Ishikawa (cell line): ENCODE measurements around the gene HPRT1.
A peak's percentile ranks its signal among the peaks of the same experiment; 100 is the strongest.

Experiments used
- CEBPB ChIP-seq: IDR thresholded peaks from 2 replicates; pipeline ENCODE4 v1.6.1; 2012
- CREB1 ChIP-seq: IDR thresholded peaks from 2 replicates; pipeline ENCODE4 v1.6.1; 2012; ENCODE audit warnings: low read depth
- EGR1 ChIP-seq: IDR thresholded peaks from 2 replicates; pipeline ENCODE4 v1.6.1; 2012
- EP300 ChIP-seq: IDR thresholded peaks from 2 replicates; pipeline ENCODE4 v1.6.1; 2012; ENCODE audit warnings: borderline replicate concordance
- FOXM1 ChIP-seq: IDR thresholded peaks from 2 replicates; pipeline ENCODE4 v1.6.1; 2012; ENCODE audit warnings: low read depth, borderline replicate concordance
- NFIC ChIP-seq: IDR thresholded peaks from 2 replicates; pipeline ENCODE4 v1.6.1; 2012
- RAD21 ChIP-seq: IDR thresholded peaks from 2 replicates; pipeline ENCODE4 v1.6.1; 2012; ENCODE audit warnings: low read depth
- TAF1 ChIP-seq: IDR thresholded peaks from 2 replicates; pipeline ENCODE4 v1.6.1; 2012; ENCODE audit warnings: low read depth, mild to moderate bottlenecking
- TCF12 ChIP-seq: IDR thresholded peaks from 2 replicates; pipeline ENCODE4 v1.6.1; 2012; ENCODE audit warnings: low read depth
- TEAD4 ChIP-seq: IDR thresholded peaks from 2 replicates; pipeline ENCODE4 v1.6.1; 2012
- YY1 ChIP-seq: IDR thresholded peaks from 2 replicates; pipeline ENCODE4 v1.6.1; 2012; ENCODE audit warnings: low read depth
- ZBTB7A ChIP-seq: IDR thresholded peaks from 2 replicates; pipeline ENCODE4 v1.6.1; 2012; ENCODE audit warnings: low read depth
- TF ChIP-seq, protein P1 (sequence below): IDR thresholded peaks from 2 replicates; pipeline ENCODE4 v1.6.1; 2012
- TF ChIP-seq, protein P2 (sequence below): IDR thresholded peaks from 2 replicates; pipeline ENCODE4 v1.6.1; 2012
- TF ChIP-seq, protein P3 (sequence below): IDR thresholded peaks from 2 replicates; pipeline ENCODE4 v1.6.1; 2012; ENCODE audit warnings: low read depth, mild to moderate bottlenecking

Gene HPRT1

DNA sequence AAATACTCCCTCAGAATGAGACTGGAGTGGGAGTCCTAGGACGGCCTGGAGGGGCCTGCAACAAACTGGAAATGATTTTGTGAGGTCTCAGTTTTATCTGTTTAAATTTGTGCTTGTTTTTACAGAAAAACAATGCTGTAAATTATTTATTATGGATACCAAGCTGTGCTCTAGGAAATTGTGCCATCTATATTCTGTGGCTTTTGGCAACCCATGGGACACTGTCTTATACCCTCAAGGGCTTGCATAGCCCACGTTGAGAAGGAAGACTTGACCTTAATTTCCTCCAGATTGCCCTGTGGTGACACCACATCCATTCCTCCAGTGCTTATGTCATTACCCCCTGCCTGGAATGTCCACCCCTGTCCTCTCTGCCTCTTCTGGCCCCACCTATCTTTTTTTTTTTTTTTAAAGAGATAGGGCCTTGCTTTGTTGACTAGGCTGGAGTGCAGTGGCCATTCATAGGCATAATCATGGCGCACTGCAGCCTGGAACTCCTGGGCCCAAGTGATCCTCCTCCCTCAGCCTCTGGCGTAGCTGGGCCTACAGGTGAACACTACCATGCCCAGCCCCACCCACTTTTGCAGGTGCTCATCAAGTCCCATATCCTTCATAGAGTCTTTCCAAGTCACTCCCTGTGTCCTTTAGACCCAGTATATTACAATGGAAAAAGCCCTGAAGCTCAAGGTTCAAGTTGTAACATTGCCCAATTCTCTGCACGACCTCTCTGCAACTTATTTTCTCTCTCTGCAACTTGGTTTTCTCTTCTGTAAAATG is 77.4 kb downstream of the HPRT1 start:
- TF ChIP-seq NFIC = no peak
- no peak for TF ChIP-seq RAD21
- no peak for TF ChIP-seq CEBPB
- TF ChIP-seq, protein P1, sequence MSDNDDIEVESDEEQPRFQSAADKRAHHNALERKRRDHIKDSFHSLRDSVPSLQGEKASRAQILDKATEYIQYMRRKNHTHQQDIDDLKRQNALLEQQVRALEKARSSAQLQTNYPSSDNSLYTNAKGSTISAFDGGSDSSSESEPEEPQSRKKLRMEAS = no peak
- TF ChIP-seq TEAD4 = 0 out of 2 replicates have a peak, but pooled peaks have one; percentile 45
- TF ChIP-seq, protein P2, sequence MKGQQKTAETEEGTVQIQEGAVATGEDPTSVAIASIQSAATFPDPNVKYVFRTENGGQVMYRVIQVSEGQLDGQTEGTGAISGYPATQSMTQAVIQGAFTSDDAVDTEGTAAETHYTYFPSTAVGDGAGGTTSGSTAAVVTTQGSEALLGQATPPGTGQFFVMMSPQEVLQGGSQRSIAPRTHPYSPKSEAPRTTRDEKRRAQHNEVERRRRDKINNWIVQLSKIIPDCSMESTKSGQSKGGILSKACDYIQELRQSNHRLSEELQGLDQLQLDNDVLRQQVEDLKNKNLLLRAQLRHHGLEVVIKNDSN = no peak
- no peak for TF ChIP-seq EP300

DNA sequence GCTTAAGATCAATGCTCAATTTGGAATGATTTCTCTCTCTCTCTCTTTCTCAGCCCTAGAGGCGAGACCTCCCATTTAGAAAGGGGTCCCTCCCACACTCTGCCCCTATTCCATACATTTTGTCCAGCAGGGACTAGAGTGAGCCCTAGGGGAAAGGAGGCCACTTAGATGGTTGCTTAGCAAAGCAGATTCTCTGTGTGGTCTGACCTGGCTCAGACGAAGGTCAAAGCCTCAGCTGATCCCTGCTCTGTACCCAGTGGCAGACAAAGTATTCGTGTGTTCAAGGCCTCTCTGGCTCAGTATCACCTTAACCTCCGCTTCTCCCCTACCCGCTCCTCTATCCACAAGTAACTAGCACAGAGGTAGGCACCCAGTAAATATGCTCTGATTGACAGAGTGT is 78.4 kb downstream of the HPRT1 start:
- TF ChIP-seq ZBTB7A (no peak), YY1 (no peak), RAD21 (no peak), FOXM1 (no peak), NFIC (no peak), CEBPB (no peak), EGR1 (no peak), TAF1 (no peak), CREB1 (no peak)
- TF ChIP-seq, protein P1 = no peak
- TF ChIP-seq, protein P2 = no peak

DNA sequence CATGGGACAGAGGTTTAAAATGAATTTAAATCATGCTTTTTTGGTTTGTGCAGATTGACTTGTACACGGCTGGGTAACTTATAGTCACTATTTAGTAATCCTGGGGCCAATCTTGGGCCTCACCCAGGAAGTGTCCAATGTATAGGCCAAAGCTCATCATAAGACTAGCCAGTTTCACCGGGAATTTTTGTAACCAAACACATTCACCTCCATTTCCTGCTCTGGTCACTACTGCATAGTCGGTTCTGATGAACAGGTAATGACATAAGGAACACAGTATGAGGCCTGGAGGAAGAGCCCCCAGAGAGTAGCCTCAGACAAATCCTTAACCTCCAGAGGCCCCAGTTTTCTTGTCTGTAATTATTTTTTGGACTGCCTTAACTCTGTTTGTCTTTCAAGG is 81.9 kb downstream of the HPRT1 start:
- TF ChIP-seq YY1 (no peak), TCF12 (no peak), CREB1 (no peak), TAF1 (no peak), TEAD4 (no peak), RAD21 (no peak), NFIC (no peak), EP300 (no peak), EGR1 (no peak), CEBPB (no peak), FOXM1 (no peak), ZBTB7A (no peak)
- TF ChIP-seq, protein P2 = no peak
- TF ChIP-seq, protein P3, sequence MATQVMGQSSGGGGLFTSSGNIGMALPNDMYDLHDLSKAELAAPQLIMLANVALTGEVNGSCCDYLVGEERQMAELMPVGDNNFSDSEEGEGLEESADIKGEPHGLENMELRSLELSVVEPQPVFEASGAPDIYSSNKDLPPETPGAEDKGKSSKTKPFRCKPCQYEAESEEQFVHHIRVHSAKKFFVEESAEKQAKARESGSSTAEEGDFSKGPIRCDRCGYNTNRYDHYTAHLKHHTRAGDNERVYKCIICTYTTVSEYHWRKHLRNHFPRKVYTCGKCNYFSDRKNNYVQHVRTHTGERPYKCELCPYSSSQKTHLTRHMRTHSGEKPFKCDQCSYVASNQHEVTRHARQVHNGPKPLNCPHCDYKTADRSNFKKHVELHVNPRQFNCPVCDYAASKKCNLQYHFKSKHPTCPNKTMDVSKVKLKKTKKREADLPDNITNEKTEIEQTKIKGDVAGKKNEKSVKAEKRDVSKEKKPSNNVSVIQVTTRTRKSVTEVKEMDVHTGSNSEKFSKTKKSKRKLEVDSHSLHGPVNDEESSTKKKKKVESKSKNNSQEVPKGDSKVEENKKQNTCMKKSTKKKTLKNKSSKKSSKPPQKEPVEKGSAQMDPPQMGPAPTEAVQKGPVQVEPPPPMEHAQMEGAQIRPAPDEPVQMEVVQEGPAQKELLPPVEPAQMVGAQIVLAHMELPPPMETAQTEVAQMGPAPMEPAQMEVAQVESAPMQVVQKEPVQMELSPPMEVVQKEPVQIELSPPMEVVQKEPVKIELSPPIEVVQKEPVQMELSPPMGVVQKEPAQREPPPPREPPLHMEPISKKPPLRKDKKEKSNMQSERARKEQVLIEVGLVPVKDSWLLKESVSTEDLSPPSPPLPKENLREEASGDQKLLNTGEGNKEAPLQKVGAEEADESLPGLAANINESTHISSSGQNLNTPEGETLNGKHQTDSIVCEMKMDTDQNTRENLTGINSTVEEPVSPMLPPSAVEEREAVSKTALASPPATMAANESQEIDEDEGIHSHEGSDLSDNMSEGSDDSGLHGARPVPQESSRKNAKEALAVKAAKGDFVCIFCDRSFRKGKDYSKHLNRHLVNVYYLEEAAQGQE = no peak
- TF ChIP-seq, protein P1 = no peak

DNA sequence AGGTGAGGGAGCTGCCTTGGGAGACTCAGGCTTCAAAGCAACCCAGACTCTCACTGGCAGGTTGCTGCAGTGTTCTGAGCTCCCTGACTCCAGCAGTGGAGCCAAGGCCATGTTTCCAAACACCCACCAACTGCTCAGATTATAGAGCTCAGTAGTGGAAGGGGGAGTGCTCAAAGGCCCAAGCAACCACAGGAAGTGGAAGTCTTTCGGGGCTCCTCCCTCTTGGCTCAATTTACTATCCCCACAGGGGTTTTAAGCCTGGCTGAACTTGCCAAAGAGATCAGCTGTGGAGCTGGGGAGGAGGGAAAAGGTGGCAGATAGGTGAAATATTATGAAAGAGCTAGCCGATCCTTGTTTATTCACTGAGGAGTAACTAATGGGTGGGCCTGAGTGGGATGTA is 82.5 kb downstream of the HPRT1 start:
- TF ChIP-seq, protein P1 = no peak
- TF ChIP-seq, protein P3 = no peak
- TF ChIP-seq EGR1 (no peak), ZBTB7A (no peak), NFIC (peak; percentile 64), TAF1 (no peak)

DNA sequence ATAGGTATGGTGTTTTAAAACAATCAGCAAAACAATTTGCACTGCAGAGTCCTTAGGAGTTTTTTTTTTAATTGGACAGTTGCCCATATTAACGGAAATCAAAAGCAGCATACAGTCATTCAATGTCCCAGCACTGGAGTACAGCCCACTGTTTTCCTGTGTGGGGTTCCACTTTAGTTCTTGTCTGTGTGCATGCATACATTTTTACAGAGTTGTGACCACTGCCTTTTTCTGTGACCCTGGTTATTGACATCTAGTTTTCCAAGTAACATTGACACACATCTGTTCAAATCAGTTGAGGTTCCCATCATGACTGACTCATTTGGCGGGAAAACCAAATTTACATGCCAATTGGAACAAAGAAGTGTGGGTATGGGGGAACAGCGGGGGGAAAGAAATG is 83.3 kb downstream of the HPRT1 start:
- no peak for TF ChIP-seq ZBTB7A
- TF ChIP-seq, protein P1 = no peak
- TF ChIP-seq TEAD4 = no peak
- no peak for TF ChIP-seq NFIC
- no peak for TF ChIP-seq EP300
- TF ChIP-seq TAF1 = no peak
- TF ChIP-seq EGR1 = no peak
- TF ChIP-seq CEBPB = no peak
- TF ChIP-seq YY1 = no peak
- no peak for TF ChIP-seq TCF12
- TF ChIP-seq FOXM1 = no peak
- no peak for TF ChIP-seq CREB1
- TF ChIP-seq, protein P2 = no peak
- TF ChIP-seq RAD21 = no peak
